HEK293 (cell line): ENCODE results near the gene CABP4.

ENCODE experiments used
- IKZF3 ChIP-seq: fragments of 450-650 bp; IDR thresholded peaks from 2 replicates; pipeline ENCODE4 v1.5.0; 2018; ENCODE audit warnings: missing biosample characterization, mild to moderate bottlenecking, missing genetic modification characterization, moderate library complexity
- KLF8 ChIP-seq: fragments of 450-650 bp; formaldehyde crosslinking; IDR thresholded peaks from 2 replicates; pipeline ENCODE4 v1.5.1; 2016; ENCODE audit warnings: missing biosample characterization, missing genetic modification characterization
- OVOL3 ChIP-seq: fragments of 450-650 bp; formaldehyde crosslinking; IDR thresholded peaks from 2 replicates; pipeline ENCODE4 v1.5.1; 2016; ENCODE audit warnings: missing biosample characterization, missing genetic modification characterization
- SCRT1 ChIP-seq: fragments of 450-650 bp; formaldehyde crosslinking; IDR thresholded peaks from 2 replicates; pipeline ENCODE4 v1.5.1; 2016; ENCODE audit warnings: missing biosample characterization, missing genetic modification characterization, borderline replicate concordance
- SETDB1 ChIP-seq: IDR thresholded peaks from one replicate; pipeline ENCODE4 v1.6.1; 2017; ENCODE audit warnings: mild to moderate bottlenecking, low read length, moderate library complexity, mixed read lengths; ENCODE audit not compliant: insufficient read length
- SP2 ChIP-seq: fragments of 450-650 bp; formaldehyde crosslinking; IDR thresholded peaks from 2 replicates; pipeline ENCODE4 v1.5.1; 2016; ENCODE audit warnings: missing biosample characterization, missing genetic modification characterization
- ZBTB26 ChIP-seq: fragments of 450-650 bp; formaldehyde crosslinking; optimal IDR thresholded peaks from 2 replicates; pipeline ENCODE3; 2016; ENCODE audit warnings: missing biosample characterization, mild to moderate bottlenecking, missing genetic modification characterization
- ZEB2 ChIP-seq: fragments of 450-650 bp; formaldehyde crosslinking; IDR thresholded peaks from 2 replicates; pipeline ENCODE4 v1.5.1; 2016; ENCODE audit warnings: missing biosample characterization, missing genetic modification characterization
- ZFP37 ChIP-seq: fragments of 450-650 bp; formaldehyde crosslinking; IDR thresholded peaks from 2 replicates; pipeline ENCODE4 v1.5.1; 2016; ENCODE audit warnings: missing biosample characterization, missing genetic modification characterization
- ZNF341 ChIP-seq: fragments of 450-650 bp; formaldehyde crosslinking; IDR thresholded peaks from 2 replicates; pipeline ENCODE4; 2016; ENCODE audit warnings: low read depth, missing biosample characterization, missing genetic modification characterization
- ZNF561 ChIP-seq: fragments of 450-650 bp; IDR thresholded peaks from 2 replicates; pipeline ENCODE4 v1.5.1; 2018; ENCODE audit warnings: missing biosample characterization, missing genetic modification characterization, borderline replicate concordance
- ZNF580 ChIP-seq: fragments of 450-650 bp; formaldehyde crosslinking; IDR thresholded peaks from 2 replicates; pipeline ENCODE4 v1.5.1; 2016; ENCODE audit warnings: missing biosample characterization, missing genetic modification characterization
- ZNF610 ChIP-seq: fragments of 450-650 bp; formaldehyde crosslinking; IDR thresholded peaks from 2 replicates; pipeline ENCODE4 v1.5.1; 2016; ENCODE audit warnings: missing biosample characterization, missing genetic modification characterization, borderline replicate concordance
- ZNF621 ChIP-seq: fragments of 450-650 bp; formaldehyde crosslinking; IDR thresholded peaks from 2 replicates; pipeline ENCODE4 v1.5.1; 2017; ENCODE audit warnings: missing biosample characterization, missing genetic modification characterization
- ZNF629 ChIP-seq: fragments of 450-650 bp; formaldehyde crosslinking; IDR thresholded peaks from 2 replicates; pipeline ENCODE4 v1.5.1; 2017; ENCODE audit warnings: missing biosample characterization, missing genetic modification characterization
- ZNF785 ChIP-seq: fragments of 450-650 bp; formaldehyde crosslinking; IDR thresholded peaks from 2 replicates; pipeline ENCODE4 v1.5.1; 2016; ENCODE audit warnings: missing biosample characterization, missing genetic modification characterization
- ZNF843 ChIP-seq: fragments of 450-650 bp; formaldehyde crosslinking; IDR thresholded peaks from 2 replicates; pipeline ENCODE4 v1.5.1; 2016; ENCODE audit warnings: missing biosample characterization, missing genetic modification characterization
- TF ChIP-seq, protein P1 (sequence below): fragments of 450-650 bp; formaldehyde crosslinking; IDR thresholded peaks from 2 replicates; pipeline ENCODE4 v1.5.1; 2017; ENCODE audit warnings: missing biosample characterization, missing genetic modification characterization
- TF ChIP-seq, protein P2 (sequence below): fragments of 450-650 bp; formaldehyde crosslinking; conservative IDR thresholded peaks from 2 replicates; pipeline ENCODE4 v1.5.1; 2016; ENCODE audit warnings: low read depth, missing biosample characterization, missing genetic modification characterization
- TF ChIP-seq, protein P3 (sequence below): sonication (generic); formaldehyde crosslinking; IDR thresholded peaks from 2 replicates; pipeline ENCODE4 v1.8.1; 2022; ENCODE audit warnings: mild to moderate bottlenecking, moderate library complexity, missing genetic modification reagents
- TF ChIP-seq, protein P4 (sequence below): fragments of 450-650 bp; formaldehyde crosslinking; IDR thresholded peaks from 2 replicates; pipeline ENCODE4 v1.5.1; 2016; ENCODE audit warnings: missing biosample characterization, missing genetic modification characterization
- TF ChIP-seq, protein P5 (sequence below): fragments of 450-650 bp; formaldehyde crosslinking; IDR thresholded peaks from 2 replicates; pipeline ENCODE4 v1.5.0; 2017; ENCODE audit warnings: missing biosample characterization, missing genetic modification characterization, borderline replicate concordance

The CABP4 gene

DNA sequence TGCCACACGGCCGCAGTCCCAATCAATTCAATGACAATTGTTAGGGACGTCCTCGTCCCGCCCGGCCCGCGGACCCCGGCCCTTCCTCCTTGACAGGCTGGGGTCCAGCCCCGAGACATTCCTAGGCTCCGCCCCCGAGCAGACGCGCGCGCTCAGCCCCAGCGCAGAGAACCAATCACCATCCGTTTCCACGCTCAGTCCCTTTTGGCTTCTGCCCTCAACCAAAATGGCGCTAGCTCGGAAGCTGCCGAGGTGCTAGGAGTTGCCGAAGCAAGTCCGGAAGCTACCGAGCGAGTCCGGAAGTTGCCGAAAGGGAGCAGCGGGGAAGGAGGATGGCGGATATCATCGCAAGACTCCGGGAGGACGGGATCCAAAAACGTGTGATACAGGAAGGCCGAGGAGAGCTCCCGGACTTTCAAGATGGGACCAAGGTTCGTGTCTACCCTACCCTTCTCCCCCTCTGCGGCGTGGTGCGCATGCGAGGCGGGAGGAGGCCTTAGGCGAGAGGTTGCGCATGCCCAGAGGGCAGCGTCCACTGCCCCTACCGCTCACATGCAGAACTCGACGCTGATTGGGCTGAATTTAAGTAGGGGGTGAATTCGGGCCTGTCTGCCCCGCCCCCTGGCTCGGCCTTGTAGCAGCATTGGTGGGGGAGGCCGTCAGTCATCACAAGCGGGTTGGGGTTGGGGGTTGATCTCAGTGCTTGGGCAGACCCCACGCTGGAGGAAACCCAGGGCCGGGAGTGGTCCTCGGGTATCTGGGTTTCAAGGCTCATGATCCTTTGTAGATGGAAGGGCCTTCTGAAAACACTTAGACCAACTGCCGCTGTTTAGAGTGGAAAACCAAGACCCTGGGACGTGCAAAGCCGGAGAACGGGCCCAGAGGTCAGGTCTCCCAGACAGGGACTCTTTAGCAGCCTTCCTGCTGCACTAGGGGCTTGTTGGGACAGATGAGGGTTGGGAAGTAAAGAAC lies 28.0 kb downstream of the CABP4 start, which contains the start of gene AIP (continued):
- TF ChIP-seq, protein P1, sequence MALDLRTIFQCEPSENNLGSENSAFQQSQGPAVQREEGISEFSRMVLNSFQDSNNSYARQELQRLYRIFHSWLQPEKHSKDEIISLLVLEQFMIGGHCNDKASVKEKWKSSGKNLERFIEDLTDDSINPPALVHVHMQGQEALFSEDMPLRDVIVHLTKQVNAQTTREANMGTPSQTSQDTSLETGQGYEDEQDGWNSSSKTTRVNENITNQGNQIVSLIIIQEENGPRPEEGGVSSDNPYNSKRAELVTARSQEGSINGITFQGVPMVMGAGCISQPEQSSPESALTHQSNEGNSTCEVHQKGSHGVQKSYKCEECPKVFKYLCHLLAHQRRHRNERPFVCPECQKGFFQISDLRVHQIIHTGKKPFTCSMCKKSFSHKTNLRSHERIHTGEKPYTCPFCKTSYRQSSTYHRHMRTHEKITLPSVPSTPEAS (tag by site-specific recombination), result no peak
- TF ChIP-seq, protein P2, sequence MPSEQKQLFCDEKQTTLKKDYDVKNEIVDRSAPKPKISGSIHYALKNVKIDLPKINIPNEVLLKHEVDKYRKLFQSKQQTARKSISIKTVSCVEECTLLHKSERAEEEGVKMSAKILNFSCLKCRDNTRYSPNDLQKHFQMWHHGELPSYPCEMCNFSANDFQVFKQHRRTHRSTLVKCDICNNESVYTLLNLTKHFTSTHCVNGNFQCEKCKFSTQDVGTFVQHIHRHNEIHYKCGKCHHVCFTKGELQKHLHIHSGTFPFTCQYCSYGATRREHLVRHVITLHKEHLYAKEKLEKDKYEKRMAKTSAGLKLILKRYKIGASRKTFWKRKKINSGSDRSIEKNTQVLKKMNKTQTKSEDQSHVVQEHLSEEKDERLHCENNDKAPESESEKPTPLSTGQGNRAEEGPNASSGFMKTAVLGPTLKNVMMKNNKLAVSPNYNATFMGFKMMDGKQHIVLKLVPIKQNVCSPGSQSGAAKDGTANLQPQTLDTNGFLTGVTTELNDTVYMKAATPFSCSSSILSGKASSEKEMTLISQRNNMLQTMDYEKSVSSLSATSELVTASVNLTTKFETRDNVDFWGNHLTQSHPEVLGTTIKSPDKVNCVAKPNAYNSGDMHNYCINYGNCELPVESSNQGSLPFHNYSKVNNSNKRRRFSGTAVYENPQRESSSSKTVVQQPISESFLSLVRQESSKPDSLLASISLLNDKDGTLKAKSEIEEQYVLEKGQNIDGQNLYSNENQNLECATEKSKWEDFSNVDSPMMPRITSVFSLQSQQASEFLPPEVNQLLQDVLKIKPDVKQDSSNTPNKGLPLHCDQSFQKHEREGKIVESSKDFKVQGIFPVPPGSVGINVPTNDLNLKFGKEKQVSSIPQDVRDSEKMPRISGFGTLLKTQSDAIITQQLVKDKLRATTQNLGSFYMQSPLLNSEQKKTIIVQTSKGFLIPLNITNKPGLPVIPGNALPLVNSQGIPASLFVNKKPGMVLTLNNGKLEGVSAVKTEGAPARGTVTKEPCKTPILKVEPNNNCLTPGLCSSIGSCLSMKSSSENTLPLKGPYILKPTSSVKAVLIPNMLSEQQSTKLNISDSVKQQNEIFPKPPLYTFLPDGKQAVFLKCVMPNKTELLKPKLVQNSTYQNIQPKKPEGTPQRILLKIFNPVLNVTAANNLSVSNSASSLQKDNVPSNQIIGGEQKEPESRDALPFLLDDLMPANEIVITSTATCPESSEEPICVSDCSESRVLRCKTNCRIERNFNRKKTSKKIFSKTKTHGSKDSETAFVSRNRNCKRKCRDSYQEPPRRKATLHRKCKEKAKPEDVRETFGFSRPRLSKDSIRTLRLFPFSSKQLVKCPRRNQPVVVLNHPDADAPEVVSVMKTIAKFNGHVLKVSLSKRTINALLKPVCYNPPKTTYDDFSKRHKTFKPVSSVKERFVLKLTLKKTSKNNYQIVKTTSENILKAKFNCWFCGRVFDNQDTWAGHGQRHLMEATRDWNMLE, result peak; percentile 26; the same call in 1 of the 2 replicates
- TF ChIP-seq ZNF580 (tag by site-specific recombination) (peak; percentile 85), IKZF3 (tag by site-specific recombination) (no peak), ZFP37 (no peak; the same call in 1 of the 2 replicates), KLF8 (tag by site-specific recombination) (0 out of 2 replicates have a peak, but pooled peaks have one; percentile 10), ZNF561 (no peak), ZNF629 (tag by site-specific recombination) (peak; percentile 50; the same call in 1 of the 2 replicates), ZNF785 (tag by site-specific recombination) (no peak), SCRT1 (tag by site-specific recombination) (no peak), SP2 (tag by site-specific recombination) (peak; percentile 82), ZNF610 (peak; percentile 79; the same call in 1 of the 2 replicates), ZEB2 (tag by site-specific recombination) (peak; percentile 31; the same call in 1 of the 2 replicates), ZNF341 (tag by site-specific recombination) (0 out of 2 replicates have a peak, but pooled peaks have one; percentile 8), OVOL3 (tag by site-specific recombination) (no peak), SETDB1 (peak; percentile 91), ZNF843 (tag by site-specific recombination) (0 out of 2 replicates have a peak, but pooled peaks have one; percentile 16), ZBTB26 (tag by site-specific recombination) (peak; percentile 64), ZNF621 (tag by site-specific recombination) (no peak)
- TF ChIP-seq, protein P3, sequence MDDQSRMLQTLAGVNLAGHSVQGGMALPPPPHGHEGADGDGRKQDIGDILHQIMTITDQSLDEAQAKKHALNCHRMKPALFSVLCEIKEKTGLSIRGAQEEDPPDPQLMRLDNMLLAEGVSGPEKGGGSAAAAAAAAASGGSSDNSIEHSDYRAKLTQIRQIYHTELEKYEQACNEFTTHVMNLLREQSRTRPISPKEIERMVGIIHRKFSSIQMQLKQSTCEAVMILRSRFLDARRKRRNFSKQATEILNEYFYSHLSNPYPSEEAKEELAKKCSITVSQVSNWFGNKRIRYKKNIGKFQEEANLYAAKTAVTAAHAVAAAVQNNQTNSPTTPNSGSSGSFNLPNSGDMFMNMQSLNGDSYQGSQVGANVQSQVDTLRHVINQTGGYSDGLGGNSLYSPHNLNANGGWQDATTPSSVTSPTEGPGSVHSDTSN (CRISPR knock-in tag), result 0 out of 2 replicates have a peak, but pooled peaks have one; percentile 61
- TF ChIP-seq, protein P4, sequence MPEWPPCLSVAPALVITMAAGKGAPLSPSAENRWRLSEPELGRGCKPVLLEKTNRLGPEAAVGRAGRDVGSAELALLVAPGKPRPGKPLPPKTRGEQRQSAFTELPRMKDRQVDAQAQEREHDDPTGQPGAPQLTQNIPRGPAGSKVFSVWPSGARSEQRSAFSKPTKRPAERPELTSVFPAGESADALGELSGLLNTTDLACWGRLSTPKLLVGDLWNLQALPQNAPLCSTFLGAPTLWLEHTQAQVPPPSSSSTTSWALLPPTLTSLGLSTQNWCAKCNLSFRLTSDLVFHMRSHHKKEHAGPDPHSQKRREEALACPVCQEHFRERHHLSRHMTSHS, result no peak
- TF ChIP-seq, protein P5, sequence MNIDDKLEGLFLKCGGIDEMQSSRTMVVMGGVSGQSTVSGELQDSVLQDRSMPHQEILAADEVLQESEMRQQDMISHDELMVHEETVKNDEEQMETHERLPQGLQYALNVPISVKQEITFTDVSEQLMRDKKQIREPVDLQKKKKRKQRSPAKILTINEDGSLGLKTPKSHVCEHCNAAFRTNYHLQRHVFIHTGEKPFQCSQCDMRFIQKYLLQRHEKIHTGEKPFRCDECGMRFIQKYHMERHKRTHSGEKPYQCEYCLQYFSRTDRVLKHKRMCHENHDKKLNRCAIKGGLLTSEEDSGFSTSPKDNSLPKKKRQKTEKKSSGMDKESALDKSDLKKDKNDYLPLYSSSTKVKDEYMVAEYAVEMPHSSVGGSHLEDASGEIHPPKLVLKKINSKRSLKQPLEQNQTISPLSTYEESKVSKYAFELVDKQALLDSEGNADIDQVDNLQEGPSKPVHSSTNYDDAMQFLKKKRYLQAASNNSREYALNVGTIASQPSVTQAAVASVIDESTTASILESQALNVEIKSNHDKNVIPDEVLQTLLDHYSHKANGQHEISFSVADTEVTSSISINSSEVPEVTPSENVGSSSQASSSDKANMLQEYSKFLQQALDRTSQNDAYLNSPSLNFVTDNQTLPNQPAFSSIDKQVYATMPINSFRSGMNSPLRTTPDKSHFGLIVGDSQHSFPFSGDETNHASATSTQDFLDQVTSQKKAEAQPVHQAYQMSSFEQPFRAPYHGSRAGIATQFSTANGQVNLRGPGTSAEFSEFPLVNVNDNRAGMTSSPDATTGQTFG (tag by site-specific recombination), result no peak
